Measurements from ENCODE around the gene S100G. TPM values are rescaled to one million over a fixed set of nuclear protein-coding genes. Genes with fewer than 3 reads are reported as not detected.

The S100G gene
- total and polyA plus RNA-seq, 2 of the 4 experiments (the other 2 are of a cell fraction), result not detected

DNA sequence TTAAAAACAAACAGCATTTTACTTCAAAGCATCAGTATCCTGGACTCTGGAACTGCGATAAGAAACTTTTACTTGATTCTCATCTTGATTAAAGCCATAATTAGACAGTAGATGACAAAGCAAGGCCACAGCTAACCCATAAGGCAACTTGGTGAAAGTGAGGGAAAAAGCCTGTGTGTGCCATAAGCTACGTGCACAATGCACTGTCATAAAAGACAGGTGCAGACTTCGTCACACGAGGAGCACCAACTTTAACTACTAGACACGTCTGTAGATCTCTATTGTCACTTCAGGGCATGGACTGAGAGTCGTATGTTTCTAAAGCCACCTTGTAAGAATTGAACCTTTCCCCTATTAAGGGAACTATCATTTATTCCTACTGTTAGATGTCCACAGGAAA lies 49.4 kb downstream of the S100G start:
- Histone ChIP-seq H2BK5ac (ENCODE audit: low read depth, low read length, poor library complexity, severe bottlenecking) (no peak overlapping the region), H3K9ac (ENCODE audit: low read depth, low read length) (no peak overlapping the region), H3K14ac (replicated peaks; ENCODE audit: low read depth, low read length) (no peak overlapping the region), H3K18ac (ENCODE audit: low read depth, low read length) (no peak overlapping the region), H3K27me3 (ENCODE audit: control insufficient read depth, insufficient read depth, low read length) (no peaks in the 10 kb centered on the region; the same call in 1 of the 2 replicates), H4K8ac (ENCODE audit: low read depth in 2 of 2, low read length in 2 of 2) (no peak overlapping the region), H2AK5ac (ENCODE audit: low read depth, low read length) (no peak overlapping the region), H3K4me2 (ENCODE audit: low read depth, low read length) (no peak overlapping the region), H2AK9ac (replicated peaks; ENCODE audit: low read depth, low read length, poor library complexity) (no peak overlapping the region), H2BK20ac (ENCODE audit: low read depth, low read length) (no peak overlapping the region), H2BK15ac (ENCODE audit: low read depth, low read length) (no peak overlapping the region), H4K91ac (ENCODE audit: insufficient read depth, low read depth, low read length) (no peak overlapping the region), H3K9me3 (ENCODE audit: control insufficient read depth, insufficient read depth, low read length) (no peaks in the 10 kb centered on the region), H3K56ac (ENCODE audit: extremely low read depth, insufficient read depth, low read length) (no peak overlapping the region), H3K4me3 (ENCODE audit: insufficient read depth, low read depth, low read length) (no peak overlapping the region), H3K27ac (ENCODE audit: insufficient read depth, low read length) (no peak overlapping the region), H4K20me1 (ENCODE audit: insufficient read depth, low read length) (no peaks in the 10 kb centered on the region), H3K4me1 (ENCODE audit: control insufficient read depth, insufficient read depth, low read length) (no peaks in the 10 kb centered on the region), H3K36me3 (ENCODE audit: control insufficient read depth, insufficient read depth, low read length) (no peaks in the 10 kb centered on the region), H3K9me1 (ENCODE audit: insufficient read depth, low read length) (no peaks in the 10 kb centered on the region), H2BK120ac (ENCODE audit: low read depth, low read length) (no peak overlapping the region), H3K4ac (ENCODE audit: low read depth, low read length) (no peak overlapping the region), H4K5ac (ENCODE audit: low read depth, low read length) (no peak overlapping the region), H3K23ac (ENCODE audit: low read depth, low read length) (no peak overlapping the region), H2AFZ (replicated peaks; ENCODE audit: low read length, poor library complexity) (no peak overlapping the region), H3K79me1 (ENCODE audit: low read depth in 1 of 2, low read length in 2 of 2) (no peaks in the 10 kb centered on the region)
- TF ChIP-seq, protein P1, sequence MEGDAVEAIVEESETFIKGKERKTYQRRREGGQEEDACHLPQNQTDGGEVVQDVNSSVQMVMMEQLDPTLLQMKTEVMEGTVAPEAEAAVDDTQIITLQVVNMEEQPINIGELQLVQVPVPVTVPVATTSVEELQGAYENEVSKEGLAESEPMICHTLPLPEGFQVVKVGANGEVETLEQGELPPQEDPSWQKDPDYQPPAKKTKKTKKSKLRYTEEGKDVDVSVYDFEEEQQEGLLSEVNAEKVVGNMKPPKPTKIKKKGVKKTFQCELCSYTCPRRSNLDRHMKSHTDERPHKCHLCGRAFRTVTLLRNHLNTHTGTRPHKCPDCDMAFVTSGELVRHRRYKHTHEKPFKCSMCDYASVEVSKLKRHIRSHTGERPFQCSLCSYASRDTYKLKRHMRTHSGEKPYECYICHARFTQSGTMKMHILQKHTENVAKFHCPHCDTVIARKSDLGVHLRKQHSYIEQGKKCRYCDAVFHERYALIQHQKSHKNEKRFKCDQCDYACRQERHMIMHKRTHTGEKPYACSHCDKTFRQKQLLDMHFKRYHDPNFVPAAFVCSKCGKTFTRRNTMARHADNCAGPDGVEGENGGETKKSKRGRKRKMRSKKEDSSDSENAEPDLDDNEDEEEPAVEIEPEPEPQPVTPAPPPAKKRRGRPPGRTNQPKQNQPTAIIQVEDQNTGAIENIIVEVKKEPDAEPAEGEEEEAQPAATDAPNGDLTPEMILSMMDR (conservative IDR thresholded peaks at IDR 0.05; ENCODE audit: low read depth, low read length), result no peak
- no peak for TF ChIP-seq RAD21 (IDR thresholded peaks at IDR 0.05; ENCODE audit: low read length)
- no peak for TF ChIP-seq MAZ (IDR thresholded peaks at IDR 0.05; ENCODE audit: borderline replicate concordance, low read depth, low read length)
- TF ChIP-seq POLR2A (IDR thresholded peaks at IDR 0.05; ENCODE audit: low read depth, low read length), result no peak
- TF ChIP-seq, protein P2, sequence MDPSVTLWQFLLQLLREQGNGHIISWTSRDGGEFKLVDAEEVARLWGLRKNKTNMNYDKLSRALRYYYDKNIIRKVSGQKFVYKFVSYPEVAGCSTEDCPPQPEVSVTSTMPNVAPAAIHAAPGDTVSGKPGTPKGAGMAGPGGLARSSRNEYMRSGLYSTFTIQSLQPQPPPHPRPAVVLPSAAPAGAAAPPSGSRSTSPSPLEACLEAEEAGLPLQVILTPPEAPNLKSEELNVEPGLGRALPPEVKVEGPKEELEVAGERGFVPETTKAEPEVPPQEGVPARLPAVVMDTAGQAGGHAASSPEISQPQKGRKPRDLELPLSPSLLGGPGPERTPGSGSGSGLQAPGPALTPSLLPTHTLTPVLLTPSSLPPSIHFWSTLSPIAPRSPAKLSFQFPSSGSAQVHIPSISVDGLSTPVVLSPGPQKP (IDR thresholded peaks at IDR 0.05; ENCODE audit: borderline replicate concordance, low read depth, low read length), result no peak
- TF ChIP-seq FOS (IDR thresholded peaks at IDR 0.05; ENCODE audit: low read depth, low read length), result no peak
- TF ChIP-seq CEBPB (IDR thresholded peaks at IDR 0.05; ENCODE audit: low read depth, low read length), result no peak
- no peak for TF ChIP-seq MAFK (IDR thresholded peaks at IDR 0.05; ENCODE audit: low read depth, low read length)
- no peak for TF ChIP-seq SMC3 (IDR thresholded peaks at IDR 0.05; ENCODE audit: low read depth, low read length)
- no peak for TF ChIP-seq RFX5 (IDR thresholded peaks at IDR 0.05; ENCODE audit: low read depth, low read length)
- no peak for TF ChIP-seq CHD1 (IDR thresholded peaks at IDR 0.05; ENCODE audit: low read depth, low read length)
- TF ChIP-seq BHLHE40 (IDR thresholded peaks at IDR 0.05; ENCODE audit: low read depth, low read length), result no peak
- no peak for TF ChIP-seq NFE2L2 (IDR thresholded peaks at IDR 0.05; ENCODE audit: low read depth, low read length)
- TF ChIP-seq, protein P3, sequence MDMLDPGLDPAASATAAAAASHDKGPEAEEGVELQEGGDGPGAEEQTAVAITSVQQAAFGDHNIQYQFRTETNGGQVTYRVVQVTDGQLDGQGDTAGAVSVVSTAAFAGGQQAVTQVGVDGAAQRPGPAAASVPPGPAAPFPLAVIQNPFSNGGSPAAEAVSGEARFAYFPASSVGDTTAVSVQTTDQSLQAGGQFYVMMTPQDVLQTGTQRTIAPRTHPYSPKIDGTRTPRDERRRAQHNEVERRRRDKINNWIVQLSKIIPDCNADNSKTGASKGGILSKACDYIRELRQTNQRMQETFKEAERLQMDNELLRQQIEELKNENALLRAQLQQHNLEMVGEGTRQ (IDR thresholded peaks at IDR 0.05; ENCODE audit: low read depth, low read length), result no peak
- no peak for TF ChIP-seq MXI1 (IDR thresholded peaks at IDR 0.05; ENCODE audit: borderline replicate concordance, low read depth, low read length)
- TF ChIP-seq RCOR1 (IDR thresholded peaks at IDR 0.05; ENCODE audit: insufficient replicate concordance, low read length), result no peak
- dilution Hi-C loops (cut with HindIII; ENCODE audit: low sequenced_read_pairs, unreplicated experiment) (no loop called here), intact Hi-C loops (cut with micrococcal nuclease) (loop anchor here (5.0 to 10.0 kb wide), 3 partner anchors 937 to 1225 kb away; no protein-coding TSS in a partner anchor), in situ Hi-C loops (cut with MboI; ENCODE audit: low sequenced_read_pairs) (loop anchor here (25.0 kb wide), 2 partner anchors 887 to 1212 kb away; partner anchors contain the start of gene PIR)
- DNase-seq (no peak), ATAC-seq (ENCODE audit: low read depth) (no peak)
- BruUV-seq (replicated peaks), result no TSS peak
- CTCF ChIA-PET, result interaction anchor here (0.6 kb wide), 1 partner anchor 1455 kb away, joined by 4 read pairs; no protein-coding TSS in a partner anchor
- POLR2A ChIA-PET (ENCODE audit: unreplicated experiment), result no interaction called here
- WGBS, 2 experiments (ENCODE audit: extremely low coverage in 2 of 2, insufficient read length in 1 of 2), result no CpG with 5 or more reads among the region's 6 CpGs
